PFSK-1 (cell line): ENCODE data around the gene MTA3.

Experiments used
- FOXP2 ChIP-seq: optimal IDR thresholded peaks from 2 replicates; pipeline ENCODE3; 2011; ENCODE audit warnings: borderline replicate concordance, control low read depth, inconsistent platforms; ENCODE audit not compliant: insufficient read depth; ENCODE audit errors: extremely low read length, extremely low read depth
- POLR2AphosphoS5 ChIP-seq: IDR thresholded peaks from 2 replicates; pipeline ENCODE4 v1.6.1; 2012; ENCODE audit warnings: low read depth, mild to moderate bottlenecking, control low read depth, low read length, moderate library complexity
- SIN3A ChIP-seq: IDR thresholded peaks from 2 replicates; pipeline ENCODE4 v1.6.1; 2012; ENCODE audit warnings: mild to moderate bottlenecking, low read length, moderate library complexity, borderline replicate concordance; ENCODE audit not compliant: insufficient read depth
- TAF1 ChIP-seq: IDR thresholded peaks from 2 replicates; pipeline ENCODE4 v1.6.1; 2012; ENCODE audit warnings: low read length, control low read depth, borderline replicate concordance; ENCODE audit not compliant: insufficient read depth
- TF ChIP-seq, protein P1 (sequence below), 2 experiments: IDR thresholded peaks; 2 replicates each; pipeline versions ENCODE4 v1.6.1 to v1.8.0; 2011 to 2012; ENCODE audit warnings: low read depth in 2 of 2, low read length in 2 of 2, control low read depth in 1 of 2, inconsistent platforms in 1 of 2, mild to moderate bottlenecking in 1 of 2, moderate library complexity in 1 of 2; ENCODE audit not compliant: insufficient read depth in 1 of 2

The MTA3 gene

DNA sequence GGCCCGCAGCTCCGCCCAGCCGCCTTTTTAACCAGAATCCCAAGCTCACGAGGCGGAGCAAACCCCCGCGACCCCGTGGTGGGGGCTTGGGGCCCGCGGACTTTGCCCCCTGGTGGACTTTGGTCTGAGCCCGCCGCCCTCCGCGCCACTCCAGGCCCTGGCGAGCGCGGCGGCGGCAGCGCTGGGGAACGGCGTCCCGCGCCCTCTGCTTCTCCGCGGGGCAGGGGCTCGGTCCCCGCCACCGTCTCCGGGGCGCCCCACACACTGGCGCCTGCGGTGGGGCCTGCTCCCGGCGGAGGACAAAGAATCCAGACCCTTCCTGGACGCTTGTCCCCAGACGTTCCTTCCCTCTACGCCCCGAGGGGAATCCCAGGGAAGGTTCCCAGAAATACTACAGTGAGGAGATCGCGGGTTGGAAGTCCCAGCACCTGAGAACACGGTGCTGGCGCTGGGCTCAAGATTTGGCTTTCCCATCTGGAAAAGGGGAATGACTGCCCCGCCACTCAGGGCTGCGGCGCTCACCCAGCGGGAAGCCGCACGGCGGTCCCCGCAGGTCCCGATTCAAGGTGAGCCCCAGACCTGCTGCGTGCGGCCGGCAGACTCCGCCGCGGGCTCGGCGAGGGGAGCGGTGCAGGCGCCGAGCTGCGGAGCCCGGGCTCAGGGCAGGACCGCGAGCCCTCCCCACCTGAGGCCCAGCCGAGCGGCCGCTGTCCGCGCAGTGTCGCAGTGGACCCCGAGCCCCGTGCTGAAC lies 224.3 kb downstream of the MTA3 start, which contains the start of gene HAAO:
Gene HAAO (minus strand): TSS at position 1 of the 751 bp plus-strand sequence. CDS start 47 bp downstream, outside the sequence.
- TF ChIP-seq, protein P1, sequence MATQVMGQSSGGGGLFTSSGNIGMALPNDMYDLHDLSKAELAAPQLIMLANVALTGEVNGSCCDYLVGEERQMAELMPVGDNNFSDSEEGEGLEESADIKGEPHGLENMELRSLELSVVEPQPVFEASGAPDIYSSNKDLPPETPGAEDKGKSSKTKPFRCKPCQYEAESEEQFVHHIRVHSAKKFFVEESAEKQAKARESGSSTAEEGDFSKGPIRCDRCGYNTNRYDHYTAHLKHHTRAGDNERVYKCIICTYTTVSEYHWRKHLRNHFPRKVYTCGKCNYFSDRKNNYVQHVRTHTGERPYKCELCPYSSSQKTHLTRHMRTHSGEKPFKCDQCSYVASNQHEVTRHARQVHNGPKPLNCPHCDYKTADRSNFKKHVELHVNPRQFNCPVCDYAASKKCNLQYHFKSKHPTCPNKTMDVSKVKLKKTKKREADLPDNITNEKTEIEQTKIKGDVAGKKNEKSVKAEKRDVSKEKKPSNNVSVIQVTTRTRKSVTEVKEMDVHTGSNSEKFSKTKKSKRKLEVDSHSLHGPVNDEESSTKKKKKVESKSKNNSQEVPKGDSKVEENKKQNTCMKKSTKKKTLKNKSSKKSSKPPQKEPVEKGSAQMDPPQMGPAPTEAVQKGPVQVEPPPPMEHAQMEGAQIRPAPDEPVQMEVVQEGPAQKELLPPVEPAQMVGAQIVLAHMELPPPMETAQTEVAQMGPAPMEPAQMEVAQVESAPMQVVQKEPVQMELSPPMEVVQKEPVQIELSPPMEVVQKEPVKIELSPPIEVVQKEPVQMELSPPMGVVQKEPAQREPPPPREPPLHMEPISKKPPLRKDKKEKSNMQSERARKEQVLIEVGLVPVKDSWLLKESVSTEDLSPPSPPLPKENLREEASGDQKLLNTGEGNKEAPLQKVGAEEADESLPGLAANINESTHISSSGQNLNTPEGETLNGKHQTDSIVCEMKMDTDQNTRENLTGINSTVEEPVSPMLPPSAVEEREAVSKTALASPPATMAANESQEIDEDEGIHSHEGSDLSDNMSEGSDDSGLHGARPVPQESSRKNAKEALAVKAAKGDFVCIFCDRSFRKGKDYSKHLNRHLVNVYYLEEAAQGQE (IDR thresholded peaks at IDR 0.05; ENCODE audit: insufficient read depth in 1 of 2, low read depth in 2 of 2, low read length in 2 of 2) = no peak
- no peak for TF ChIP-seq TAF1
- TF ChIP-seq SIN3A = no peak
- no peak for TF ChIP-seq FOXP2
- TF ChIP-seq POLR2AphosphoS5 = no peak

DNA sequence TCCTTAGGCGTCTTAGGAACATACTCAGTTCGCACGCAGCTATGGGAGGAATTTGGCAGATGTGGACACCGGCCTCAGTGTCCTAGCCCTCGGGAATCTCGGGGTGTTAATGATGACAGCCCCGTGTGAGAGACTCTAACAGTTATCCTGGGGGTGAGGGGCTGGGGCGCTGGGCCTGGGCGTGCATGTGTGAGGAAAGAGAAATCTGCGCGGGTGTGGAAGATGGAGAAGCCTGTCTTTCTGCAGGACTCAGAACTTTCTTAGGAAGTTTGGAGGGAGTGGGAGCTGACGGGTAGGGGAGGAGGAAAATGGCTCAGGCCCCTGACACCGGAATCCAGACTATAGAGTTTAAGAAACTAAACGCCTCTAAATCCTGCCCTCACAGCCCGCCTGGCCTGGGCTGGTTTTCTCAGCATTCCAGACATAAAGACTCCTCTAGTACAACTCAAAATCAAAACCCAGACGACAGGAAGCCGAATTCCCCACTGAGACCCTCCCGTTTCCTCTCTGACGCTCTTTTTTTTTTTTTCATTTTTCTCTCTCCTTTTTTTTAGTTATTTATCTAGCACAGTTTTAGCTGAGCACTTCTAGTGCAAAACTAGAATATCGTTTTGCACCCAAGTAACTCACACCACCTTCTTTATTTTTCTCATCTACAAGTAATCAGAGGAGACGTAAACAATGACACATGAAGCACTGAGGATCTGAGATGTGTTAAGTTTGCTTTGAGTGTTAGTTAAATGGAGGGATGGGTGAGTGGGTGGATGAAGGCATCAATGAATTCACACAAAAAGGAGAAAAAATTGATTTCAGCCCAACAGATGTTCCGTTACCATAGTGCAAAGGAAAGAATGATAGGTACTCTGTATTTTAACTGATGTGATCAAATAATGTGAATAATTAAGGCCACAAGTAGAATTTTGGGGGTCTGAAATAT lies 225.2 kb downstream of the MTA3 start:
- TF ChIP-seq POLR2AphosphoS5 (no peak), SIN3A (no peak), TAF1 (no peak)

DNA sequence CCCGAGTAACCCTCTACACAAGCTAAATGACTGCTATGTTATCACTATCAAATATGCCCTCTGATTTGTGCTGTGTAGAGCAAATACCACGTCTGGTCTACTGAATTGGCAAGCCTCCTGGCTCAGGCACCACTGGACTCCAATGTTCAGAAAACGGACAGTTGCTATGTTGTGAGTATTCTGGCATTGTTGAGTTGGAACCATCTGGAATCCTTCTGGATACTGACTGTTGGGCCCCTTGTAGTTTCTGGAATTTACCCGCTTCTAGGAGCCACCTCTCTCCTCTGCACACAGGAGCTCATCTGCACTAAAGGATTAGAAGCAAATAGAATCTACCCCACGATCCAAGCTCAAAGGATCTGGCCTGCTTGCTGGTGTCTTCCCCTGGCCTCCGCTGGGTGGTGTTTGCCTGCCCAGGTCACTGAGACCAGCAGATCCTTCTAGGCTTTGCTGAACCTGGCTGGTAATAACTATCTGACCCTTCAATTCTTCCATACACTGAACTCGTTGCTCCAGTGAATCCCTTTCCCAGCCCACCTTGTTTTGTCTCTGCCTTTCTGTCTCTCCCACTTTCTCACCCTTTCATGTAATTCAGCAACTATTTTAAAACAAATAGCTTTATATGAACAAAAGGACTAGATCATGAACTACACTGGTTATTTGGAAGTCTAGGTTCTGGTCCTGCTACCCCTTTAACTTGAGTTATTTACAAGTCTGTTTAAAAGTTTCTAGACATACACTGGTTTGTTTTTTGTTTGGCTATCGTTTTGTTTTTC lies 226.0 kb downstream of the MTA3 start:
- TF ChIP-seq TAF1 (no peak), POLR2AphosphoS5 (no peak), FOXP2 (no peak), SIN3A (no peak)
- TF ChIP-seq, protein P1 (IDR thresholded peaks at IDR 0.05; ENCODE audit: insufficient read depth in 1 of 2, low read depth in 2 of 2, low read length in 2 of 2) = no peak

DNA sequence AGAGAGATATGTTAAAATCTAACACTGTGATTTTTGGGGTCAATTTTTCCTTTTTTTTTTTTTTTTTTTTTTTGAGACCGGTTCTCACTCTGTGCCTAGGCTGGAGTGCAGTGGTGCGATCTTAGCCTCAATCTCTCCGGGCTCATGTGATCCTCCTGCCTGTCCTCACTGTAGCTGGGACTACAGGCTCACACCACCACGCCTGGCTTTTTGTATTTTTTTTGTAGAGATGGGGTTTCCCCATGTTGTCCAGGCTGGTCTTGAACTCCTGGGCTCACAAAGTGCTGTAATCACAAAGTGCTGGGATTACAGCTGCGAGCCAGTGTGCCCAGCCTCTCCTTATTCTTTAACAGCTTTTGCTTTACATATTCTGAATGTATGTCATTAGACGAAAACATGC lies 226.8 kb downstream of the MTA3 start:
- TF ChIP-seq, protein P1 (IDR thresholded peaks at IDR 0.05; ENCODE audit: insufficient read depth in 1 of 2, low read depth in 2 of 2, low read length in 2 of 2) = no peak
- TF ChIP-seq SIN3A (no peak), FOXP2 (no peak), TAF1 (no peak), POLR2AphosphoS5 (no peak)

DNA sequence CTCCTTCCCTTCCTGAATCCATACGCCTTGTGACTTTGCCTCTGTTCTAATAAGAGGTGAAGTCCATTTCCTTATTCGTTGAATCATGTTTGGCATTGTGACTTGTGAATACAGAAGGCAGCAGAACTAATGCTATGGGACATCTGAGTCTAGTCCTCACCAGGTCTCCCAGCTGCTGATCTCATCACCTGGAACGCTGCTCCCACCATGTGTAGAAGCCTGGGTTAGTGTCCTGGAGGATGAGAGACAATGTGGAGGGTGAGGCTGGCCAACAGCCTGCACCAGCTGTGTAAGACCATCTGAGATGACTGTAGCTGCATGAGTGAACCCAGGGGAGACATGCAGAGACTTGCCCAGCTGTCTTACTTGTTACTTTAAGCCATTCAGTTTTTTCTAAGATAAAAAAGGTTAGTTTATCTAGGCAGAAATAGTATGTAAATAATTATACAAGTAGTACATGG lies 227.4 kb downstream of the MTA3 start:
- TF ChIP-seq POLR2AphosphoS5 = no peak
